PC-9 (cell line): ENCODE results near the gene HINFP. TPM values are rescaled to one million over a fixed set of nuclear protein-coding genes. Genes with fewer than 3 reads are reported as not detected.

ENCODE experiments used
- BruUV-seq: library from RNA; stranded (reverse); fragments of 400-500 nt; replicated peaks from 2 replicates; lab custom pipeline; 2021; lab: Mats Ljungman, UMichigan
- CTCF ChIA-PET: fragments of 300-600 bp; sonication (Branson Sonifier 250); formaldehyde crosslinking; loops from one replicate; lab custom pipeline; 2022; ENCODE audit warnings: antibody characterized with exemption; lab: Charles Lee
- POLR2A ChIA-PET: fragments of 300-600 bp; sonication (Branson Sonifier 250); formaldehyde crosslinking; loops from one replicate; lab custom pipeline; 2022; ENCODE audit warnings: antibody characterized with exemption; ENCODE audit not compliant: unreplicated experiment; lab: Charles Lee
- DNase-seq, 2 experiments: peaks; one replicate each; pipeline versions ENCODE4 v3.0.0 to v3.0.0-alpha.2; 2015 to 2022; ENCODE audit warnings: mixed read lengths in 1 of 2
- H2AFZ ChIP-seq: fragments of 200-600 bp; sonication (generic); 2 replicates; pipeline ENCODE4 v1.8.1; 2017; ENCODE audit warnings: antibody characterized with exemption
- H3F3A ChIP-seq: fragments of 200-600 bp; sonication (generic); 2 replicates; pipeline ENCODE4 v1.8.1; 2017; ENCODE audit warnings: antibody characterized with exemption, mild to moderate bottlenecking, low read depth; ENCODE audit not compliant: insufficient read depth
- H3K27ac ChIP-seq: fragments of 200-600 bp; sonication (generic); 2 replicates; pipeline ENCODE4 v1.6.1; 2016; ENCODE audit warnings: mixed run types
- H3K27me3 ChIP-seq: fragments of 200-600 bp; sonication (generic); 2 replicates; pipeline ENCODE4 v1.6.1; 2016; ENCODE audit warnings: low read depth, mixed run types; ENCODE audit not compliant: insufficient read depth
- H3K36me3 ChIP-seq: fragments of 200-600 bp; sonication (generic); 2 replicates; pipeline ENCODE4 v1.6.1; 2016; ENCODE audit warnings: low read depth, mixed run types
- H3K4me1 ChIP-seq: fragments of 200-600 bp; sonication (generic); replicated peaks from 2 replicates; pipeline ENCODE4 v1.6.1; 2016; ENCODE audit warnings: mixed run types; ENCODE audit not compliant: insufficient read depth
- H3K4me2 ChIP-seq: fragments of 200-600 bp; sonication (generic); 2 replicates; pipeline ENCODE4 v1.6.1; 2017; ENCODE audit warnings: mixed run types
- H3K4me3 ChIP-seq: fragments of 200-600 bp; sonication (generic); 2 replicates; pipeline ENCODE4 v1.6.1; 2016; ENCODE audit warnings: mixed run types
- H3K79me2 ChIP-seq: fragments of 200-600 bp; sonication (generic); 2 replicates; pipeline ENCODE4 v1.6.1; 2017; ENCODE audit warnings: low read depth, mixed run types
- H3K9me2 ChIP-seq: fragments of 200-600 bp; sonication (generic); 2 replicates; pipeline ENCODE4 v1.8.1; 2017; ENCODE audit warnings: mild to moderate bottlenecking; ENCODE audit not compliant: insufficient read depth
- H3K9me3 ChIP-seq: fragments of 200-600 bp; sonication (generic); 2 replicates; pipeline ENCODE4 v1.8.1; 2016; ENCODE audit warnings: low read depth; ENCODE audit not compliant: insufficient read depth
- H4K20me1 ChIP-seq: fragments of 200-600 bp; sonication (generic); 2 replicates; pipeline ENCODE4 v1.8.1; 2017; ENCODE audit not compliant: insufficient read depth
- CTCF ChIP-seq: fragments of 200-600 bp; sonication (generic); conservative IDR thresholded peaks from 2 replicates; pipeline ENCODE4 v1.6.1; 2017; ENCODE audit warnings: mixed run types, antibody characterized with exemption, mild to moderate bottlenecking, moderate library complexity
- EZH2 ChIP-seq: fragments of 200-600 bp; sonication (generic); IDR thresholded peaks from 2 replicates; pipeline ENCODE4 v1.8.0; 2017; ENCODE audit warnings: antibody characterized with exemption, low read depth
- intact Hi-C: fragments of 100-400 bp; cut with micrococcal nuclease; formaldehyde crosslinking; loops from one replicate; pipeline ENCODE4 v1.10.0; 2022; ENCODE audit not compliant: unreplicated experiment
- total RNA-seq: library from RNA; stranded (reverse); gene quantifications from 2 replicates; pipeline ENCODE4 v1.2.3, GENCODE V29; 2021

The HINFP gene
- total RNA-seq, 1 experiment from 2014 or later = 35.5 TPM

- peaks cover 11% of the 10 kb centered on the region for H3F3A ChIP-seq
- no peak overlapping the region for H3K27ac ChIP-seq
- POLR2A ChIA-PET = interaction anchor here (0.6 kb wide), 1 partner anchor 18 kb away, joined by 5 read pairs; no protein-coding TSS in a partner anchor
- peaks cover 16% of the 10 kb centered on the region for H3K79me2 ChIP-seq
- no peak overlapping the region for H2AFZ ChIP-seq
- no peaks in the 10 kb centered on the region for H3K9me3 ChIP-seq
- BruUV-seq = no TSS peak
- H3K27me3 ChIP-seq = no peaks in the 10 kb centered on the region
- peaks cover 9% of the 10 kb centered on the region; the same call in 1 of the 2 replicates for H3K36me3 ChIP-seq
- CTCF ChIA-PET = no interaction called here
- no peak overlapping the region for H3K4me2 ChIP-seq
- TF ChIP-seq CTCF (no peak), EZH2 (no peak)
- H4K20me1 ChIP-seq = no peaks in the 10 kb centered on the region
- peaks cover 13% of the 10 kb centered on the region for H3K4me1 ChIP-seq
- intact Hi-C loops = no loop called here
- H3K9me2 ChIP-seq = no peaks in the 10 kb centered on the region
- no peak overlapping the region for H3K4me3 ChIP-seq
- DNase-seq = no peak
These were observed 8.9 kb upstream of the HINFP start for GRCh38 chr11:119112314-119113020.

GRCh38 chr11:119113716-119114115 is 7.7 kb upstream of the HINFP start:
- Histone ChIP-seq H3K4me2 (no peak overlapping the region), H3K9me3 (no peaks in the 10 kb centered on the region), H2AFZ (no peak overlapping the region), H3K27ac (no peak overlapping the region), H3K9me2 (no peaks in the 10 kb centered on the region), H3K4me1 (peaks cover 8% of the 10 kb centered on the region), H3K79me2 (peaks cover 15% of the 10 kb centered on the region), H4K20me1 (no peaks in the 10 kb centered on the region), H3F3A (peaks cover 8% of the 10 kb centered on the region), H3K36me3 (peaks cover 9% of the 10 kb centered on the region; the same call in 1 of the 2 replicates), H3K27me3 (no peaks in the 10 kb centered on the region), H3K4me3 (no peak overlapping the region)
- ChIA-PET CTCF (no interaction called here), POLR2A (no interaction called here)
- intact Hi-C loops = no loop called here
- DNase-seq = no peak
- TF ChIP-seq CTCF (no peak), EZH2 (no peak)
- no TSS peak for BruUV-seq

- Histone ChIP-seq H4K20me1 (no peaks in the 10 kb centered on the region), H3K79me2 (peaks cover 8% of the 10 kb centered on the region), H2AFZ (no peak overlapping the region), H3K4me1 (peaks cover 2% of the 10 kb centered on the region), H3K9me3 (no peaks in the 10 kb centered on the region), H3K27ac (no peak overlapping the region), H3K36me3 (peaks cover 9% of the 10 kb centered on the region; the same call in 1 of the 2 replicates), H3K4me3 (no peak overlapping the region), H3K9me2 (no peaks in the 10 kb centered on the region), H3K4me2 (no peak overlapping the region), H3K27me3 (no peaks in the 10 kb centered on the region), H3F3A (peaks cover 13% of the 10 kb centered on the region; the same call in 1 of the 2 replicates)
- ChIA-PET POLR2A (no interaction called here), CTCF (no interaction called here)
- intact Hi-C loops = no loop called here
- no peak for TF ChIP-seq CTCF
- no peak for TF ChIP-seq EZH2
- no TSS peak for BruUV-seq
- DNase-seq = no peak
These were observed 7.0 kb upstream of the HINFP start for GRCh38 chr11:119114351-119114750.
